Left colon (tissue), 2 donors: Measurements from ENCODE around the gene PLCL1. TPM values are rescaled to one million over a fixed set of nuclear protein-coding genes. Genes with fewer than 3 reads are reported as not detected.

Experiments used
- ATAC-seq: fragments of 200-7000 bp; cut with Tn5 transposase; one replicate; pipeline ENCODE4 v1.9.1; 2020; ENCODE audit warnings: mild to moderate bottlenecking, moderate library complexity
- DNase-seq, 2 donors: peaks; one replicate each; pipeline ENCODE4 v3.0.0-alpha.2; 2020
- intact Hi-C, 2 donors: fragments of 100-400 bp; cut with DNase I in 1 of 2; cut with micrococcal nuclease in 1 of 2; formaldehyde crosslinking; loops; one replicate each; pipeline versions ENCODE4 v1.11.2 to v1.14.0; 2022; cut with DNase I, micrococcal nuclease
- total RNA-seq, 2 donors: library from RNA; stranded (reverse); fragmentation: NEBNext Ultra II Directional; extraction: Animal tissue kit (Norgen Biotek cat#: 25700); gene quantifications; one replicate each; pipeline ENCODE4 v1.2.1, GENCODE V29; 2021
- donor health status: DM: no; HTN: no; CAD: no.
- donor health status: DM: yes; HTN: yes; CAD: no.

PLCL1 gene
- total RNA-seq, 2 donors from 2014 or later, result 1.1 to 3.0 TPM

DNA sequence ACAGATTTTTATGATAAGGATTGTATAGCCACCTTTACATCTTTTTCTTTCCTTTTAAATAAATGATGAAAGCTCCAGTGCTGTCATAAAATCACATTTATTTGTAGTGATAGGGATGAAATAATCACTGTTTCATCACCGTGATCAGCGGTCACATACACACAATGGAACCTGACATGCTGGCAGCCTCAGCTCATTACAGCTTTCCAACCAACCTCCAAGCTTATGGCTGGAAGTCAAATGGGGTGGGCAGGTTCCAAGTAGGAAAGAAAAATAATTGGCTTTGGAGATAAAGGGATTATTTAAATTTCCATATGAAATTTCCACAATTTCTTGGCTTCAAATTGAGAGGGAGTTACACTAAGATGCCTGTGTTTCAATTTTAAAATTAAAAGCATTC, 251.3 kb downstream of the PLCL1 start:
- intact Hi-C loops, result loop anchor here in 1 of 2 donors (10.0 kb wide), 1 partner anchor 251 kb away; the partner anchor contains the start of gene PLCL1
- no peak for ATAC-seq
- DNase-seq, result no peak

DNA sequence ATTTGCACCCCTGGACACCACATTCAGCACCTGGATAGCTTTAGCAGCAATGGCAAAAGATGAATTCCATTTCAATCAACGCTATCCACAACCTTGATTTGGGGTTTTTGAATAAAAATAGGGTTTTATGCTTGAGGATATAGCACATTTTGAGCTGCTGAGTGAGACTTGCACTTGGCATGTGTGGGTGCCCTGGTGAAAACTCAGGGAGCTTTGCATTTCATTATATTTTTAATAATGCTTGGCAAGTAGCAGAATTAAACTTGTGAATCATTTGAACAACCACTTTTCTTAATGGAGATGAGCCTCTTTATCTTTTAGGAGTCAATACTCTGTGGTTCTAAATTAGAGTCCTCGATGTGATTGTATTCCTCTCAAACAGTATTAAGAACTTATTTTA, 252.4 kb downstream of the PLCL1 start:
- intact Hi-C loops, result loop anchor here in 1 of 2 donors (10.0 kb wide), 1 partner anchor 252 kb away; the partner anchor contains the start of gene PLCL1
- DNase-seq, result no peak
- no peak for ATAC-seq

DNA sequence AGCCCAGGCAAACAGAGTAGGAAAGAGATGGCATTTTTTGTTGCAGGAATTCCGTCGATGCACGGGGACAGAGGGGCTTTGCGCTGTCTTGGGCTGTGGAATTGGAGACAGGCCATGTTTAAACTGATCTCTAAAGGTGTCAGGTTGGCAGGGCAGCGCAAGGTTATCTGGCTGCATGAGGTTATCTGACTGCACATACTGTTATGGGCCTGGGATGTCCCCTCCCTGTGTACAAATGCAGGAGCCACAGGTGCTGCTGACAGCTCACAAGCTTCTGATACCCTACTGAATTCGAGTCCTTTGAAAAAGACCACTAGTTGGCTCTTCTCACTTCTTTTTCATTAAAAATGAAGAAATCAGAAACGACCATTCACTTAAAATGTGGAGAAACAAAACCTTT, 255.4 kb downstream of the PLCL1 start:
- DNase-seq, result no peak
- intact Hi-C loops, result loop anchor here in 1 of 2 donors (10.0 kb wide), 1 partner anchor 255 kb away; the partner anchor contains the start of gene PLCL1
- no peak for ATAC-seq

DNA sequence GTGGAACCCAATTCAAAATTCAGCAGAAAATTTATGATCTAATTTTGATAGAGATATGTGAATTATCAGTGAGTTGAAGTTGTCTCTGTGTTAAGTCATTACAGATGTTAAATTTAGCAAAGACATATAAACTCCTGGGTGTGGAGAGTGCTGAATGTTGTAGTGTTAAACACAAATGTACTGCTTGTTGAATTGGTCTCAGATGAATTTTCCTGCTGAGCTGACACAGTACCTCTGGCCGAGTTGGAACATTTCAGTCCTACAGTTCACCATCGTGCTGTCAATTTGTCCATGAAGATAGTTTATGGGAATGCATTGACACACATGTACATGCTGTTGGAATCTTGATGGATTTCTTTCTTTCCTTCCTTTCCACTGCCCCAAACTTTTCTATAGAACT, 255.9 kb downstream of the PLCL1 start:
- DNase-seq, result no peak
- no peak for ATAC-seq
- intact Hi-C loops, result no loop called here

DNA sequence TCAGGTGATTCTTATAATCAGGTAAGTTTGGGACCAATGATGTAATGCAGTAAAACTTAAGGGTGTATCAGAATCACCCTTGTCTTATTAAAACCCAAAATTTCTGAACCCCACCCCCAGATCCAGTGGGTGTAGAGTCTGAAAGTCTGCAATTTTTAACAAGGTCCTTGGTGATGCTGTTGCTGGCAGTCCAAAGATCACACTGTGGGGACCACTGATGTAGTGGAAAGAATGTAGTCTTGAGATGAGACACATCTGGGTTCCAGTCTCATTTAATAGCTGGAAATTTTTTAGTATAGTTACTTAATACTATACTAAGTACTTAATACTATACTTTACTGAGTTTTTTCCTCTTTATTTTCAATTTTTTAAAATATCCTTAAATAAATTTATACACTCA, 258.4 kb downstream of the PLCL1 start:
- intact Hi-C loops, result no loop called here
- no peak for ATAC-seq
- DNase-seq, result no peak

DNA sequence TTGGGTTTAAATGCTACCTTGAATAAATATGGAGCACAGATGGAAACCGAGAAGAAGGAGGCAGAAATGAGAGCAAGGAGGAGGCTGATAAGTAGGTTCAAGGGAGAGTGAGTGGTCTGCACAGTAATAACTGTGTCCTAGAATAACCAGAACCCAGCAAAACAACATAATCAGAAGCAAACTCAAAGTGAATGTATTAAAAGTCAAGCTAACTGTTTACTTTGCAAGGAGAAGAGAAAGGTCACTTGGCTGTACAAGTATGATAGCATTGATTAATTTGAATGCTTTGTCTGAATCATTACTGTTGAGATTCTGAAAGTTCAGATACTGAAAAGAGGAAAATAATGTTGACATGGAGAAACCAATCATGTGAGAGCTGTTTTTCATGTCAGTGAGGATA, 258.8 kb downstream of the PLCL1 start:
- intact Hi-C loops, result no loop called here
- ATAC-seq, result no peak
- no peak for DNase-seq

DNA sequence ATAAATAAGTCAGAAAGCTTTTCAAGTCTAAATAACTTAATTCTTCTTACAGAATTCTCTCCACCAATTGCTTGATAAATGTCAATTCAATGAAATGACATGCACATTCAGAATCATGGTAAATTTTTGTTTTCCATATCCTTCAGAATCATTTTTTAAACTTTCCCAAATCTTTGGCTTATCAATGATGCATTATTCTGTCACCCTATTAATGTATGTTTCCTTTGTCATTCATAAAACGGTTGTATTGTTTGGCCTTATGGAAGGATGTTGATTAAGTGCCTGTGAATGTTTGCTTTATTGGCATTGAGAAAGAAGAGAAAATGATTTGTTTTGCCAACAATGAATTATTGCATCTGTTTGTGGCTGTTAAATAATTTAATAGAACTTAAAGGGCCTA, 260.9 kb downstream of the PLCL1 start:
- intact Hi-C loops, result no loop called here
- ATAC-seq (no peak), DNase-seq (no peak)

DNA sequence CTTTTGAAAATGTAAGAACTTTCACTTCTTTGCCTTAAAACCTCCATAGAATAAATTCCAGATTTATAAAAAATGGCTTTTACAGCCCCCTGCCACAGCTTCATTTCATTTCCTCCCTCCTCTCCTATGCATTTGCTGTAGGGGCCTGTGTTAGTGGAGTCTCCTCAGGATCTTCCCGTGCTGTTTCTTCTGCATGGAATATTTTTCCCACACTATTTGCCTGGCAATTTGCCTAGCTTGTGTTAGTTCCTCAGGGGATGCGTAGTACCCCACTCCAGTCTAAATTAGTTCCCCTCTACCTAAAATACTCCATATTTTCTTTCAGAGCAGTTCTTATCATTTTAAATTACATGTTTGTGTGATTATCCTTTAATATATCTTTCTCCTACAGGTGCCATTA, 262.2 kb downstream of the PLCL1 start:
- intact Hi-C loops, result no loop called here
- ATAC-seq (no peak), DNase-seq (no peak)

DNA sequence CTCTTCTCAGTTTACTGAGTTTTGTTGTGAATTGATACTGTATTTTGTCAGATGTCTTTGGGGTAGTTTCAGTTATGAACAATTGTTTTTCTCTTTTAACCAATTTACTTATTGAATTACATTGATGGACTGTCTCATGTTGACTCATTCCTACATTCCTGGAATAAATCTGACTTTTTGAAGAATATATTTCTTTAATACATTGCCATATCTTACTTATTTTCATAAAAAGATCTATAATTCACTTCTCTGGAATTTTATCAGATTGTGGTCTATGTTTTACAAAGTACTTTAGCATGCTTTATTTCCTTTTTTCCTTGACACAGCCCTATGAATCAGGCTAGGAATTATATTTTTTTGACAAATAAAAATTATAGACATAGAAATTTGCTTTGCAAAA, 268.3 kb downstream of the PLCL1 start:
- ATAC-seq, result no peak
- intact Hi-C loops, result no loop called here
- DNase-seq, result no peak

DNA sequence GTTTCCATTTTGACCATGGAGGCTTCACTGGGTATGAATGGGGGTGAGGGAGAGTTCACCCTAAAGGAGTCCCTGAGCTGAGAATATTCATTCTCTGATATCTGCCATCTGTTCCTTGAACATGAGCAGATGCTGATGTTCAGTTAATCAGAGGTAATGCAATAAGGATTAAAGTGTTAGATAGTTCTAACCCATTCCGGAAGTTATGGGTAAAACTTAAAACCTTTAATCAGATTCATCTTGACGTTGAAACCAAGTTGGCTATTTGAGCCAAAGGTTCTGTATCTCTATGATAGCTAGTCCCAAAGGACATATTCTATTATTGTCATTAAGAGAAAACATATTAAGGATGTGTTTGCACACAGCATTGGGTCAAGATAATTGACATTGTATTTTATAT, 268.9 kb downstream of the PLCL1 start:
- ATAC-seq (no peak), DNase-seq (no peak)
- intact Hi-C loops, result no loop called here

DNA sequence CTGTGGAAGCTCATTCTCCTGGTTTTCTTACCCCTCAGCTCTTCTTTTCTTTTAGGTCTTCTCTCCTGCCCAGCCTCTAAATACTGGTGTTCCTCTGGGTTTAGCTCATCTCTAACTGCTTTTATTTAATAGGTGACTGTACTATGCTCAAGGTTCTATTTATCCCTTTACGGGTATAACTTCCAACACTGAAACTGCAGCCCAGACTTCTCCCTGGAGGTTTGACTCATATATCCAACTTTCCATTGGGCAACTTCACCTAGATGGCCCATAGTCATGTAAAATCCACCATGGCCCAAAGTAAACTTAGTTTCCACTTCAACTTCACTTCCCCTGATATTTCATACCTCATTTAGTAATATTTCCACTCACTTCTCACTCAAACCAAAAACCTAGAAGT, 273.1 kb downstream of the PLCL1 start:
- DNase-seq, result no peak
- intact Hi-C loops, result no loop called here
- no peak for ATAC-seq

DNA sequence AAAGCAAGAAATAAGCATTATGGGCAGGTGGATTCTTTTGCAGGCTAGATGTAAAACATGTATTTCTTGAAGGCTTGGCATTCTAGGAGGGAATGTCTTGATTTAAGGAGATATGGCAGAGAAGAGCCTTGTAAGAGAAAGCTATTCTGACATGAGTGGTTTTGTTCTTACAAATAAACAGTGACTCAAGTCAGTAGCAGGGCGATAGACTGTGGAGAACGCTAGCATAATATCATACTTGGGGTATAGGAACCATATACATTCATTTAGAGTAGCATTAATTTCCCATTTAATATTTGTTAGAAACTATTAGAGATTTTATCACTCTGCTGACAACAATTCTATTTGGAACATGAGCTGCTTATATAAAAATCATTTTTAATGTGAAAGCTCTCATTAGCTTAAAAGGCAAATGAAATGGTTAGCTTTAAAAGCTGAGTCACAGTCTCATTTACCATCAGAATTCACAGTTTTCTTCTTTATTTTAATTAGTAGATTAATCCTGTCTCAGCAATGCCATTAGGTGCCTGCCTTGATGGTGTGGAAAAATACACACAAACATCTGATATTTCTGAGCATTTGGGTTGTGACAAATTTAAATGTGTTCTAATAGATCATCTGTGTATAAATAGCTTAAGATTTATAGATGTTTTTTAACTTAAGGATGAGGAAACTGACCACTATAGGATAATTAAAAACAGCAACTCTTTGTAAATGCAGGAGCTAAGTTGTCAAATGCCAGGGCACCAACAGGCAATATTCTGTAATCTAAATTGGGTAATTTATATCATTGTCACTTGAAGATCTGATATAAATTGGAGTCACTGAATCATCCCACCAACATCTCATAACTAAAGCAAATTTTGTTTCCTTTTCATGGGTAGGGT, 276.7 kb downstream of the PLCL1 start:
- ATAC-seq (no peak), DNase-seq (no peak)
- intact Hi-C loops, result no loop called here

DNA sequence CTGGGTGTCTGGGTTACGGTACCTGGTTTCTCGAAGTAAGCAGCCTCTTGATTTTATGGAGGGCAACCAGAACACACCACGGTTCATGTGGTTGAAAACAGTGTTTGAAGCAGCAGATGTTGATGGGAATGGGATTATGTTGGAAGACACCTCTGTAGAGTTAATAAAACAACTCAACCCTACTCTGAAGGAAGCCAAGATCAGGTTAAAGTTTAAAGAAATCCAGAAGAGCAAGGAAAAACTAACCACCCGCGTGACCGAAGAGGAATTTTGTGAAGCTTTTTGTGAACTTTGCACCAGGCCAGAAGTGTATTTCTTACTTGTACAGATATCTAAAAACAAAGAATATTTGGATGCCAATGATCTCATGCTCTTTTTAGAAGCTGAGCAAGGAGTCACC, 279.8 kb downstream of the PLCL1 start:
- no peak for DNase-seq
- no peak for ATAC-seq
- intact Hi-C loops, result no loop called here

DNA sequence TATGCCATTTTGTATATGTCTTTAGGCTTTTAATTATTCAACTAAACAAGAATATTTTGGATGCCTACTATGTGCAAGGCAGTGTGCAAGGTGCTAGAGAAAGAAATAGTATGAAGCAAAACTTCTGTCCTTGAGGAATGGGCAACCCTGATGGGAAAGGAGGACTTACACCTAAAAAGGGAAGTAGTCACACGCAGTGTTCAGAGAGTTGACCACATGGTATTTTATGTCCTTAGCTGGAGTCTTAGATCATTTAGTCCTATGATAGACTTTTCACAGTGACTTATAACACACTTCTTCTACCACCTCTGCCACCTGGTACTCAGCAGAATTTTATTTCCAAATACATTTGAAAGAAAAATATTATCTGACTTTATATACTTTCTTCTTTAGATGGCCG, 291.6 kb downstream of the PLCL1 start:
- DNase-seq (no peak), ATAC-seq (no peak)
- intact Hi-C loops, result no loop called here

DNA sequence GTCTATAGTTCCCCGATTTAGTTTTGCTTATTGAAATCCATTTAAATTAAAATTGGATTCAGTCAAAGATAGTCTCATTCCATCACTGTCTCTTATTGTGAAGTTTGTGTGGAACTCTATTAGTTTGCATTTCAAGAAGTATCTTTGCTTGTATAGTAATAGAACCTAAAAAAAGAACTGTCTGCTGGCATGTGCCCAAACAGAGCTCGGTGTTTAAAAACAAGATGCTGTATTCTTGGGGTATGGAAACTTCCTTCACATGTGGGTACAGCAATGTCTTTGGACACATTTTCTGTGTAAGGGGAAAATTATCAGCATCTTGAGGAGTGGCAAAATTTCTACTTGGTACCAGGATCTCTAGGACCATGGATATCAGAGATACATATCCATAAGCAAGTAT, 292.6 kb downstream of the PLCL1 start:
- intact Hi-C loops, result no loop called here
- ATAC-seq (no peak), DNase-seq (no peak)

DNA sequence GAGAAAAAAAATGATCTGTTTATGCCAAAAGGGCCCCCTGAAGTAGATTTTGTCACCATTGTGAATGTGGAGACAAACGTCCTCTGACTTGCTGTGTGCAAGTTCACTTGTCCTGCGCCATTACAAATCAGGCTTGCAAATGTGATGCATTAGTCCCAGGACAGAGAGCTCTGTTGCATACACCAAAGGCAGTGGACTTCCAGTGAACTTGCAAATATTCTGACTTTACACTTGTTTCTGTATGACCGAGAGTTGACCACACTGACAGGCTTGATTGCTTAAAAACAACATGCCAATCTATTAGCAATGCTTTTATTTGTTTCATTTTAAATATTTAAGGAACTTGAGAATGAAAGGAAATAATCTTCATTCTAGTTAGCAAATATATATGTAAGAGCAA, 293.2 kb downstream of the PLCL1 start:
- ATAC-seq, result no peak
- intact Hi-C loops, result no loop called here
- no peak for DNase-seq

DNA sequence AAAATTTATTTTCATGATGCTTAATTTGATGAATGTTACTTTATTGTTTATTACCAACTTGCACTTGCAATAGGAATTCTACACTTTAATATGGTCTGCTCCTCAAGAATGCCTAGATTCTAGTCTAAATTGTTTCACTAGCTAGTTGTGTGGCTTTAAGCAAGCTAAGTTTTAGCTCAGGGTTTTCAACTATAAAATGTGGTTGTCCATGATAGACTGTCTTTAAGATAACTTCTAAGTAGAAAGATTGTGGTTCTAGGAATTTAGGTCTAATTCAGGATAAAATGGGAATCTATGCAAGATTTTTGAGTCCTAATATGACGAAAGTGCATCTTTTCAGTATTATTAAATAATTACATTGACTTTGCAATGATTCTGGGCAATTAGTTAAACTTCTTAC, 294.0 kb downstream of the PLCL1 start:
- intact Hi-C loops, result no loop called here
- DNase-seq (no peak), ATAC-seq (no peak)

DNA sequence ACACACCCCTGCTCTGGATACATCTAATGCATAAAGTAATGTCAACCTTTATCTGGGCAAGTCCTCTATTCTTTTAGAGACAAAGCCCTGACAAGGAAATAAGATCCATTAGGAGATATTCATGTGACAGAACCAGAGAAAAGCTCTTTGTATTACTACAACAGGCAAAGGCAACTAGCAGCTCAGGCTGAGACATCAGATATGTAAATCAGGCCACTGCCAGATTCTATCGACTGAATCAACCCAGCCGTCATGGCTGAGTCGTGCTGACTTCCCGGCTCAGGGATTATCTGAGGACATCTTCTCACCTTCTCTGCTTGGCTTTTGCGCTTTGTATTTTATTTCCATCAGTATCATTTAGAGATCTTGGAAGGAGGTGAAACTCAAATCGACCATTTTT, 294.5 kb downstream of the PLCL1 start:
- DNase-seq (no peak), ATAC-seq (no peak)
- intact Hi-C loops, result no loop called here

DNA sequence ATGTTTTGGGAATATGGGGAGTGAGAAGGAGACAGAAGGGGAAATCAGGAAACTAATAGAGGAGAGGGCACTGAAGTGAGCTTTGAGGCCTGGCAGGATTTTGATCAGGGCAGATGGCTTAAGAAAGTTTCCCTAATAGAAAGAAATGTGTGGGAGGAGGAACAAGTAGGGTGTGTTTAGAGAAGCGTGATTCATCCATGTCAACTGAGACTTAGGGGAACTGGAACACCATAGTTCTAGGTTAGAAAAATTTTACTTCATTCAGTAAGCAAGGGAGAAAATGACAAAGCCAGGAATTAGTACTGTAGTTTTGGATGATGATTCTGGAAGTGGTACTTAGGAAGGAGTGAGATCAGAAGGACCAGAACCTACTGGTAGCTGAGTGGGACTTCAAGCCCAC, 296.0 kb downstream of the PLCL1 start:
- DNase-seq (no peak), ATAC-seq (no peak)
- intact Hi-C loops, result no loop called here

DNA sequence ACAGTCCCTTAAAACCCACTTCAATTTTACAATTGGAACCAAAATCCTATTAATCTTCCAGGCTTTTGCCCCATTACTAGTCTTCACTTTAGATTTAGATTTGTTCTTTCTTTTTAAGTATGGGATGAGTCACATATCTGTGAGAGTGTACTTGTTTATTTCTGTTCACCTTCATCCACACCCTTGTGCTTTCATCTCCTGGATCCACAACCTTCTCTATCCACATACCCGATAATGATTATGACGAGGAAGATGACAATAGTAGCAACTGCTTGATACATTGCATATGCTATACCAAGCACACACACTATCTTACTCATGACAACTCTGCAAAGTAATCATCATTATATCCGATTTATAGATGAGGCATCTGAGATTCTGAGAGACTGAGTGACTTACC, 297.3 kb downstream of the PLCL1 start:
- intact Hi-C loops, result no loop called here
- ATAC-seq, result no peak
- no peak for DNase-seq

DNA sequence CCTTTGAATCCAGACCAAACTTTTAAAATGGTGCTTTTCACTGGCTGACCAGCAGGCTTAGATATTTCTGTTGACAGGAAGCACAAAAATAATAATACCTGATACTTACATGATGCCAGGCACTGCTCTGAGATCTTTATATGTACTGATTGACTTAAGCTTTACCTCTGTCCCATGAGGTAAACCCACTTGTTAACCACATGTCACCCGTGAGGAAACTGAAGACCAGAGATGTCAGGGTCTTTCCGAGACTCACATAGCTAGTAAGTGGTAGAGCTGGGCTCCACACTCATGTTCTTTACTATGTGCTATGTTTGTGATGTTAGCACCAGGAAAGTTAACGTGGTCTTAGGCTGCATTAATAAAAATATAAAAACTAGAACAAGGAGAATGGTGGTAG, 297.7 kb downstream of the PLCL1 start:
- intact Hi-C loops, result no loop called here
- DNase-seq (no peak), ATAC-seq (no peak)
